Choroid plexus epithelial cell (primary cell): ENCODE measurements around the gene AFAP1L2.

Source experiments
- DNase-seq: peaks from one replicate; pipeline ENCODE4 v3.0.0-alpha.2; 2010; ENCODE audit warnings: low read depth
- H3K4me3 ChIP-seq: 2 replicates; pipeline ENCODE4 v1.5.1; 2011; ENCODE audit warnings: low read depth, mild to moderate bottlenecking, control low read depth, low read length, moderate library complexity
- CTCF ChIP-seq: conservative IDR thresholded peaks from 2 replicates; pipeline ENCODE4 v1.5.1; 2011; ENCODE audit warnings: low read depth, mild to moderate bottlenecking, control low read depth, inconsistent platforms, low read length, moderate library complexity

The AFAP1L2 gene

GRCh38 chr10:114388275-114388674, 16.0 kb downstream of the AFAP1L2 start:
- no peak for TF ChIP-seq CTCF
- H3K4me3 ChIP-seq = no peak overlapping the region
- no peak for DNase-seq

DNA sequence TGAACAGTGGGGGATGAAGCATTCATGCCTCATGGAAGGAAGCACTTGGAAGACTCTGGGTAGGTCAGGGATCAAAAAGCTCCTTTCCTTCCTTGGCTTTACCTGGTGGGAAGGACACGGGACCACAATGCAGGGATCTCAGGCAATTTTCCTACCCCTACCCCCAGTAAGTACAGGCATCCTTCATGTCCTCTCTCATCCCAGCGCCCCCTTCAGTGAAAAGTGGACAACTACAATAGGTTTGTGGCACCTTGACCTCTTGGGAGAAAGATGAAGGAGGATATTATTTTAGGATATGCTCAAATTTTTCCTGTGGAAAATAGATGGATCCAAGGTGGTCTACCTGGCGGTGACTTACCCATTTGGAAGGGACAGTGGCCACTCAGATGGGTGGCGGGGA, 16.5 kb downstream of the AFAP1L2 start:
- DNase-seq = no peak
- H3K4me3 ChIP-seq = no peak overlapping the region
- TF ChIP-seq CTCF = peak; percentile 1

- DNase-seq = no peak
- TF ChIP-seq CTCF = no peak
- H3K4me3 ChIP-seq = no peak overlapping the region
These were observed 17.9 kb downstream of the AFAP1L2 start for GRCh38 chr10:114386452-114386851.

- DNase-seq = no peak
- no peak for TF ChIP-seq CTCF
- H3K4me3 ChIP-seq = no peak overlapping the region
These were observed 18.7 kb downstream of the AFAP1L2 start for GRCh38 chr10:114385557-114385956.

GRCh38 chr10:114384601-114385000, 19.7 kb downstream of the AFAP1L2 start:
- TF ChIP-seq CTCF = no peak
- H3K4me3 ChIP-seq = no peak overlapping the region
- DNase-seq = no peak

GRCh38 chr10:114384181-114384580, 20.1 kb downstream of the AFAP1L2 start:
- TF ChIP-seq CTCF = no peak
- DNase-seq = no peak
- H3K4me3 ChIP-seq = no peak overlapping the region

DNA sequence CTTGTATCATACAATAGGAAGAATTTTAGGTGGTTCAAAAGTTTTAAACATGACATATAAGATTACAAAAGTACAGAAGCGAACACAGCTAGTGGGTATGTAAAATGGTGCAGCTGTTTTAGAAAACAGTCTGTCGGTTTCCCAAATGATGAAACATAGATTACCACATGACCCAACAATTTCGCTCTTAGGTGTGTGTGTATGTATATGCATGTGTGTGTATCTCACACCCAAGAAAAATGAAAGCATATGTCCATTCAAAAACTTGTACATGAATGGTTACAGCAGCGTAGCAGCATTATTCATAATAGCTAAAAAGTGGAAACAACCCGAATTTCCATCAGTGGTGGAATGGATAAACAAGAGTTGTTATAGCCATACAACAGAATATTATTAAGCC, 23.5 kb downstream of the AFAP1L2 start:
- DNase-seq = no peak

More for the DNA sequence above, 23.5 kb downstream of the AFAP1L2 start:
- TF ChIP-seq CTCF = no peak
- no peak overlapping the region for H3K4me3 ChIP-seq
